Suppressor macrophage treated with lipopolysaccharide for 1 hour (primary cell): ENCODE results near the gene NDUFA5.
"Not testable (repeated sequence)": the region's sequence is repeated elsewhere in the genome, so short reads cannot be mapped to it uniquely, and the experiment has no call there.

Experiments
- DNase-seq, 3 donors: peaks; one replicate each; pipeline ENCODE4 v3.0.0-alpha.2; 2020 to 2022

NDUFA5 gene

DNA sequence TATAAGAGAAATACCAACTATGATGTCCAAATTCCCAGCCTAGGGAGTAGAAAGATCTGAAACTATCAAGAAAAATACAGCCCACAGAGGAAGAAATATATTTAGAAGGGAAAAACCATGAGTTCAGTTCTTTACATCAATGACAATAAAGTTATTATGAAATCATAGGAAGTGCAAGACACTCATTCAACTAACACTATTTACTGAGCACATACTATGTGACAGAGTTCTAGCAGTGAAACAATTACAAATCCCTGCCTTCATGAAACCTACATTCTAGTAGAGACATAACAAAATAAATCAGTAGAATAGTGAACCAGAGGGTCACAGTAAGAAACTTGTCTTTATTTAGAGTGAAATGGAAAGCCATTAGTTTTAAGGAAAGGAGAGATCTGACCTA lies 2.1 kb downstream of the NDUFA5 start:
- DNase-seq = no peak

- no peak for DNase-seq
Observed at GRCh38 chr7:123553159-123553558, 4.5 kb downstream of the NDUFA5 start.

GRCh38 chr7:123552641-123553040 lies 5.0 kb downstream of the NDUFA5 start:
- no peak for DNase-seq

- not testable (repeated sequence) for DNase-seq
Observed at GRCh38 chr7:123552134-123552533, 5.5 kb downstream of the NDUFA5 start.

DNA sequence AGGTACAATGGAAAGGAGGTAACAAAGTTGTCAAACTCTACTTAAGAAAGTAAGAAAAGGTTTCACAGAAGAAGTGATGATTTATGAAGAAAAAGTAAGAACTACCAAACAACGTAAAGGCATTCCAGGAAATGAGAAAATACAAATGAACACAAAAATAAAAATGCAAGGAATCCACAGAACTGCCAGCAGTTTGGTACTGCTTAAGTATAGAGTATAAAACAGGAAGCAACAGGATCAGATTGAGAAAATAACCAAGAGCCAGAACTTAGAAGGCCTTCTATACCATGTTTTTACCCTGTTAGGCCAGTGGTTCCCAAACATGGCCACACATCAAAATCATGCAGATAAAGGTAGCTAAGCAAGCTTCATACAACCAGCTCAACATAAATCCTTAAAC lies 9.2 kb downstream of the NDUFA5 start:
- DNase-seq = no peak

- no peak for DNase-seq
Observed at GRCh38 chr7:123539871-123540270, 17.7 kb downstream of the NDUFA5 start.

GRCh38 chr7:123538897-123539296 lies 18.7 kb downstream of the NDUFA5 start:
- DNase-seq = no peak

GRCh38 chr7:123538189-123538714 lies 19.4 kb downstream of the NDUFA5 start:
- DNase-seq = peak in 2 of 3 donors; percentile 32 to 44

DNA sequence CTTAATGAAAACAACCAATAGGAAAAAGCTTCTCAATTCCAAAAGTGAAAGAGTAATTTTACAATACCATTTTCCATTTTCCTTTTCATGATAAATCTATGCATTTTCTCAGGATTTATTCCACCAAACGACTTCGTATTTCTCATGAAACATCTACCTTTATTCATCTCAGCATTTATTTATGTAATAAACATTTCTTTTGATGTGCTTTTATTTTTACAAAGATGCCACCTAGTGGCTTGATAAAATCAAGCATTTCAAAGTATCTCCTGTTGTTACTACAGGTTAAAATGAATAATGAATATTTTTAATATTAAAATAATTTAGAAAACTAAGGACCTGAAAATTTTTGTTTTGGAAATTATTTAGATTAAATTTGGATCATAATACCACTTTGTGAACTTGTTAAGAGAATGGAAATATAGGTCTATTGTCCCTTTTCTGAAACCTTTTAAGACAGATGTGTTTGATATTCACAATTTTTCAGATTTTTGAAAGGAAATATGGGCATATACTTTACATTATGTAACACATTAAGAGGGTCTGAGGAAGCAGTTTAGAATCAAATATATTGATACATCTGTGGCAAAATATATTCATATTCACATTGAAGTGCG lies 20.5 kb downstream of the NDUFA5 start:
- DNase-seq = peak; percentile 12 to 59 (median 57)

GRCh38 chr7:123535517-123535916 lies 22.1 kb downstream of the NDUFA5 start:
- DNase-seq = no peak

DNA sequence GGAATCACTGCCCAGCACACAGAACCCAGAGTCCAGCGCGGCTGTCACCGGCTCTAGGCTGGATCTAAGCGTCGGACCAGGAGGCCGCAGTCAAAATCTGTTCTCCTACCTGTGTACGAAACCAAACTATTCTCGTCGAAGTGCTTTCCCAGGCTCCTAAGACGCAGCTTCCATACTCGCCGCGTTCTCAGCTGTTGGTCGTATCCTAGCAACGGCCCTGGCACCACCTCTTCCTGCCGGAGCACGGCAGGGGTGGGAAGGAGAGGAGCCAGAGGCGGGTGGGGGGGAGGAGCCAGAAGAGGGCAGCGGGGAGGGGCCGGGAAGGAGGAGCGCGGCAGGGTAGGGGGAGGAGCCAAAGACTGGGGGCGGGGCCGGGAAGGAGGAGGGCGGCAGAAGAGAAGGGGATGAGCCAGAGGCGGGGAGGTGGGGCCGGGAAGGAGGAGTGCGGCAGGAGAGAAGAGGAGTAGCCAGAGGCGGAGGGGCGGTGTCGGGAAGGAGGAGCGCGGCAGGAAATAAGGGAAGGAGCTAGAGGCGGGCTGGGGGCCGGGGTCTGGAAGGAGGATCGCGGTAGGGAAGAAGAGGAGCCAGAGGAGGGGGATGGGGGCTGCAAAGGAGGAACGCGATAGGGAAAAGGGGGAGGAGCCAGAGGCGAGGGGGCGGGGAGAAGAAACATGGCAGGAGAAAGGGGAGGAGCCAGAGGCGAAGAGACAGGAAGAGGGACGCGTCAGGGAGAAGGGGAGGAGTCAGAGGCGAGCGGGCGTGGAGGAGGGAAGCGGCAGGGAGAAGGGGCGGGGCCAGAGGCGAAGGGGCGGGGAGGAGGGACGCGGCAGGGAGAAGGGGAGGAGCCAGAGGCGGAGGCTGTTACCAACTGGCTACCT lies 23.0 kb downstream of the NDUFA5 start, which contains the start of gene IQUB:
Gene IQUB (minus strand): TSS at position 213 of the 878 bp plus-strand sequence. CDS start 22,255 bp downstream, outside the sequence.
- DNase-seq = peak; percentile 98 to 100 (median 98)

GRCh38 chr7:123533929-123534382 lies 23.7 kb downstream of the NDUFA5 start:
- no peak for DNase-seq

GRCh38 chr7:123533553-123533917 lies 24.1 kb downstream of the NDUFA5 start:
- no peak for DNase-seq

- peak in 1 of 3 donors; percentile 17 for DNase-seq
Observed at GRCh38 chr7:123532788-123533552, 24.6 kb downstream of the NDUFA5 start.

DNA sequence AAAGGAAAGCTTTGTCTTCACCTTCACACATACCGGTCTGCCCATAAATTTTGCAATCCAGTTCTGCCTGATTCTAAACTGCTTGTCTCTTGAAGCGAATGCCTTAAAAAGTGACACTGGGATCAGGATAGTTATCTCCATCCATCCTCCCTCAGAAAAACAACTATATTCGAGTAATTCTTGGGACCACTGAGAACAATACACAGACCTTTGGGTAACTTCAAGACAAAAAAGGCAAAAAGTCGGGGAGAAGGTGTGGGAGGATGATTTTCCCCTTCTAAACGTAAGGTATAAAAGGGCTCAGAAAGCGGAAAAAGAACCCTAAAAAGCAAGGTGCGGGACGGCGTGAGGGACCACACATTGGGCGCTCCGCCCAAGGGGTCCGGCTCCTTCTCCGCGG lies 25.3 kb downstream of the NDUFA5 start:
- not testable (repeated sequence) for DNase-seq

DNA sequence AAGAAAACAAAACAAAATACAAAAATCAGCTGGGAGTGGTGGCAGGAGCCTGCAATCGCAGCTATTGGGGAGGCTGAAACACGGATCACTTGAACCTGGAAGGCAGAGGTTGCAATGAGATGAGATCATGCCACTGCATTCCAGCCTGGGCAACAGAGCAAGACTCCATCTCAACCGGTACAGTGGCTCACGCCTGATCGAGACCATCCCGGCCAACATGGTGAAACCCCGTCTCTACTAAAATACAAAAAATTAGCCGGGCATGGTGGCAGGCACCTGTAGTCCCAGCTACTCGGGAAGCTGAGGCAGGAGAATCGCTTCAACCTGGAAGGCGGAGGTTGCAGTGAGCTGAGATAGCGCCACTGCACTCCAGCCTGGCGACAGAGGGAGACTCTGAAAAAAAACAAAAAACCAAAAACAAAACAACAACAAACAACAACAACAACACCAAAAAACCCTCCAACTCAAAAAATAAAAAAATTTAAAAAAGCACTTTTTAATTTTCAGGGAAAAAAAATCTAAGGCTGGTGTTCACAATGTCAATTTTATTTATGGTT lies 27.5 kb downstream of the NDUFA5 start:
- DNase-seq = not testable (repeated sequence)

- no peak for DNase-seq
Observed at GRCh38 chr7:123528265-123528664, 29.4 kb downstream of the NDUFA5 start.

- DNase-seq = not testable (repeated sequence)
Observed at GRCh38 chr7:123527712-123528225, 29.8 kb downstream of the NDUFA5 start.

GRCh38 chr7:123526533-123526932 lies 31.1 kb downstream of the NDUFA5 start:
- not testable (repeated sequence) for DNase-seq

- DNase-seq = peak in 1 of 3 donors; percentile 30
Observed at GRCh38 chr7:123522066-123522465, 35.6 kb downstream of the NDUFA5 start.

DNA sequence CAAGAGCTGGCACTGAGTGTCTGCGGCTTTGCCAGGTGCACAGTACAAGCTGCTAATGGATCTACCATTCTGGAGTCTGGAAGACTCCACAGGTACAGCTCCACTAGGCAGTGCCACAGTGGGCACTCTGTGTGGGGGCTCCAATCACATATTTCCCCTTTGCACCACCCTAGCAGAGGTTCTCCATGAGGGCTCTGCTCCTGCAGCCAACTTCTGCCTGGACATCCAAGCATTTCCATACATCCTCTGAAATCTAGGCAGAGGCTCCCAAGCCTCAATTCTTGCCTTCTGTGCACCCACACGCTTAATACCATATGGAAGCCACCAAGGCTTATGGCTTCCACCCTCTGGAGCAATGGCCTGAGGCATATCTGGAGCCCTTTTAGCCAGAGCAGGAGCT lies 52.4 kb downstream of the NDUFA5 start:
- DNase-seq = no peak

DNA sequence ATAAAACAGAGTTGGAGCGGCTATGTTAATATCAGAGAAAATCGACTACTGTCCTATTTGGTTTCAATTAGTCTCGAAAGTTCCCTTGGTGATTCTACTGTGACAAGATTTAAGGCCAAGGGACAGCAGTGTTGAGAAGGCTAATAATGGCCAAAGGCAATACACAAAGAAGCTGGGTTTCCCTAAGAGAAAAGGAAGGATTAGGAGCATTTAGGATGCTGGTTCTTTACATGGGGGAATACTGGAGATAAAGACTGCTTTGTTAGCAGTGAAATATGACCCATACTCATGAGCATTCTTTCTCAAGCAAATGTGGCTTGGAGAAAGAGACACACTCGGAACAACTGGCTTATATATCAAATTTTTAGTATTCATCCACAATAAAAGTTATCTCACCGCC lies 55.4 kb downstream of the NDUFA5 start:
- no peak for DNase-seq
